ENCODE data around the gene NECTIN2. TPM values are rescaled to one million over a fixed set of nuclear protein-coding genes. Genes with fewer than 3 reads are reported as not detected.
A peak's percentile ranks its signal among the peaks of the same experiment; 100 is the strongest.

Gene NECTIN2
- total and polyA plus RNA-seq, 4 donors: 49.4 to 77.5 (median 55.5) TPM

- H3K9ac ChIP-seq (ENCODE audit: low read depth in 1 of 2, low read length in 2 of 2): peak overlapping the region in 1 of 2 donors; percentile 34
- peak; percentile 65 for DNase-seq (ENCODE audit: low spot score)
Observed at GRCh38 chr19:44796701-44797115, 49.4 kb upstream of the NECTIN2 start.

More at GRCh38 chr19:44796701-44797115, 49.4 kb upstream of the NECTIN2 start:
- Histone ChIP-seq H3K4me3 (ENCODE audit: low read depth in 1 of 3, low read length in 3 of 3) (no peak overlapping the region), H3K4me1 (ENCODE audit: control insufficient read depth in 4 of 4, insufficient read depth in 4 of 4, low read length in 3 of 4) (peaks cover 10 to 25% (median 20%) of the 10 kb centered on the region in 4 donors), H3K27ac (ENCODE audit: low read depth in 1 of 2, low read length in 2 of 2) (peak overlapping the region; percentile 48 to 59), H3K27me3 (ENCODE audit: control insufficient read depth in 4 of 4, insufficient read depth in 4 of 4, low read length in 3 of 4) (no peaks in the 10 kb centered on the region), H3K36me3 (ENCODE audit: control insufficient read depth in 4 of 4, insufficient read depth in 3 of 4, low read depth in 1 of 4, low read length in 3 of 4) (peaks cover 0 to 16% (median 1%) of the 10 kb centered on the region in 4 donors), H3K9me3 (ENCODE audit: control insufficient read depth in 4 of 4, low read length in 3 of 4) (no peaks in the 10 kb centered on the region)
- 16% methylated on average over 12 of the region's 12 CpGs for WGBS
- TF ChIP-seq HNF4A (conservative IDR thresholded peaks at IDR 0.05) (peak; percentile 52 to 65), ATF3 (IDR thresholded peaks at IDR 0.05) (no peak), SP1 (IDR thresholded peaks at IDR 0.05) (peak; percentile 78), RXRA (IDR thresholded peaks at IDR 0.05) (peak; percentile 59 to 62), EGR1 (IDR thresholded peaks at IDR 0.05; ENCODE audit: low read depth in 2 of 2) (peak in 1 of 2 donors; percentile 34), HNF4G (IDR thresholded peaks at IDR 0.05) (peak; percentile 44), RAD21 (IDR thresholded peaks at IDR 0.05) (no peak), FOXA2 (IDR thresholded peaks at IDR 0.05) (peak; percentile 44), TAF1 (conservative IDR thresholded peaks at IDR 0.05) (no peak), GABPA (IDR thresholded peaks at IDR 0.05 in 1 of 2, conservative IDR thresholded peaks at IDR 0.05 in 1 of 2) (peak in 1 of 2 donors; percentile 43), FOXA1 (IDR thresholded peaks at IDR 0.05) (no peak), REST (IDR thresholded peaks at IDR 0.05) (peak; percentile 45), JUND (IDR thresholded peaks at IDR 0.05) (peak; percentile 29 to 46), NR2F2 (IDR thresholded peaks at IDR 0.05) (peak; percentile 17), ZBTB33 (IDR thresholded peaks at IDR 0.05) (peak; percentile 20), YY1 (IDR thresholded peaks at IDR 0.05) (peak; percentile 23), CTCF (IDR thresholded peaks at IDR 0.05; ENCODE audit: low read depth, low read length, missing input control) (no peak)
- TF ChIP-seq, protein P1, sequence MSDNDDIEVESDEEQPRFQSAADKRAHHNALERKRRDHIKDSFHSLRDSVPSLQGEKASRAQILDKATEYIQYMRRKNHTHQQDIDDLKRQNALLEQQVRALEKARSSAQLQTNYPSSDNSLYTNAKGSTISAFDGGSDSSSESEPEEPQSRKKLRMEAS (IDR thresholded peaks at IDR 0.05): no peak

Measured in liver (tissue), 9 donors.